Hepatocyte (in vitro differentiated cells): Measurements from ENCODE around the gene CDC42SE2.

Source experiments
- EZH2 ChIP-seq: fragments of 200-600 bp; sonication (generic); IDR thresholded peaks from 2 replicates; pipeline ENCODE4 v1.6.1; 2016; ENCODE audit warnings: antibody characterized with exemption, mild to moderate bottlenecking, borderline replicate concordance
- EZH2phosphoT487 ChIP-seq: fragments of 200-600 bp; sonication (generic); IDR thresholded peaks from one replicate; pipeline ENCODE4 v1.6.1; 2018; ENCODE audit warnings: antibody characterized with exemption, mild to moderate bottlenecking, low read depth, moderate library complexity; ENCODE audit not compliant: unreplicated experiment, severe bottlenecking
- TF ChIP-seq, protein P1 (sequence below): fragments of 200-600 bp; sonication (generic); IDR thresholded peaks from 2 replicates; pipeline ENCODE4 v1.5.1; 2016; ENCODE audit warnings: antibody characterized with exemption, mild to moderate bottlenecking; ENCODE audit not compliant: poor library complexity

GRCh38 chr5:131225282-131225974 is 38.4 kb upstream of the CDC42SE2 start:
- TF ChIP-seq, protein P1, sequence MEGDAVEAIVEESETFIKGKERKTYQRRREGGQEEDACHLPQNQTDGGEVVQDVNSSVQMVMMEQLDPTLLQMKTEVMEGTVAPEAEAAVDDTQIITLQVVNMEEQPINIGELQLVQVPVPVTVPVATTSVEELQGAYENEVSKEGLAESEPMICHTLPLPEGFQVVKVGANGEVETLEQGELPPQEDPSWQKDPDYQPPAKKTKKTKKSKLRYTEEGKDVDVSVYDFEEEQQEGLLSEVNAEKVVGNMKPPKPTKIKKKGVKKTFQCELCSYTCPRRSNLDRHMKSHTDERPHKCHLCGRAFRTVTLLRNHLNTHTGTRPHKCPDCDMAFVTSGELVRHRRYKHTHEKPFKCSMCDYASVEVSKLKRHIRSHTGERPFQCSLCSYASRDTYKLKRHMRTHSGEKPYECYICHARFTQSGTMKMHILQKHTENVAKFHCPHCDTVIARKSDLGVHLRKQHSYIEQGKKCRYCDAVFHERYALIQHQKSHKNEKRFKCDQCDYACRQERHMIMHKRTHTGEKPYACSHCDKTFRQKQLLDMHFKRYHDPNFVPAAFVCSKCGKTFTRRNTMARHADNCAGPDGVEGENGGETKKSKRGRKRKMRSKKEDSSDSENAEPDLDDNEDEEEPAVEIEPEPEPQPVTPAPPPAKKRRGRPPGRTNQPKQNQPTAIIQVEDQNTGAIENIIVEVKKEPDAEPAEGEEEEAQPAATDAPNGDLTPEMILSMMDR, result no peak
- TF ChIP-seq EZH2phosphoT487 (peak; percentile 72), EZH2 (no peak)
